SK-N-SH treated with all-trans-retinoic acid at 6 μM for 48 hours (cell line): ENCODE measurements around the gene TEN1.

Source experiments
- ATAC-seq: fragments of 200-7000 bp; cut with Tn5 transposase; 3 replicates; pipeline ENCODE4 v1.9.1; 2020; ENCODE audit warnings: mild to moderate bottlenecking, moderate library complexity
- BACH2 ChIP-seq: fragments of 250-450 bp; sonication (Bioruptor Pico); IDR thresholded peaks from 2 replicates; pipeline ENCODE4 v1.9.0; 2021; ENCODE audit warnings: mild to moderate bottlenecking, borderline replicate concordance
- CSDC2 ChIP-seq: fragments of 250-450 bp; sonication (Bioruptor Pico); IDR thresholded peaks from 2 replicates; pipeline ENCODE4 v1.5.0; 2020; ENCODE audit warnings: mild to moderate bottlenecking, moderate library complexity
- CSRNP3 ChIP-seq: fragments of 250-450 bp; sonication (Bioruptor Pico); IDR thresholded peaks from 2 replicates; pipeline ENCODE4 v1.5.1; 2021; ENCODE audit warnings: mild to moderate bottlenecking, moderate library complexity
- GLIS3 ChIP-seq: fragments of 250-450 bp; sonication (Bioruptor Pico); IDR thresholded peaks from 2 replicates; pipeline ENCODE4 v1.5.0; 2020; ENCODE audit warnings: mild to moderate bottlenecking, moderate library complexity
- ISL1 ChIP-seq: fragments of 250-450 bp; sonication (Bioruptor Pico); IDR thresholded peaks from 2 replicates; pipeline ENCODE4 v2.1.2; 2022; ENCODE audit warnings: mild to moderate bottlenecking, moderate library complexity
- OSR1 ChIP-seq: fragments of 250-450 bp; sonication (Bioruptor Pico); IDR thresholded peaks from 2 replicates; pipeline ENCODE4 v1.8.0; 2022; ENCODE audit warnings: moderate library complexity, mild to moderate bottlenecking, inconsistent platforms
- PATZ1 ChIP-seq: fragments of 250-450 bp; sonication (Bioruptor Pico); IDR thresholded peaks from 2 replicates; pipeline ENCODE4 v1.8.0; 2020; ENCODE audit warnings: mild to moderate bottlenecking, moderate library complexity, borderline replicate concordance
- POU6F1 ChIP-seq: fragments of 250-450 bp; sonication (Bioruptor Pico); IDR thresholded peaks from 2 replicates; pipeline ENCODE4 v1.8.0; 2021; ENCODE audit warnings: low read depth, mild to moderate bottlenecking, moderate library complexity, borderline replicate concordance
- RARB ChIP-seq: fragments of 250-450 bp; sonication (Bioruptor Pico); IDR thresholded peaks from 2 replicates; pipeline ENCODE4 v1.8.0; 2021; ENCODE audit warnings: mild to moderate bottlenecking, moderate library complexity
- SNAI2 ChIP-seq: fragments of 250-450 bp; sonication (Bioruptor Pico); IDR thresholded peaks from 2 replicates; pipeline ENCODE4 v1.5.0; 2020; ENCODE audit warnings: mild to moderate bottlenecking, moderate library complexity
- TCF4 ChIP-seq: fragments of 250-450 bp; sonication (Bioruptor Pico); IDR thresholded peaks from 2 replicates; pipeline ENCODE4 v1.8.0; 2021; ENCODE audit warnings: mild to moderate bottlenecking, moderate library complexity, borderline replicate concordance
- TOX ChIP-seq: fragments of 250-450 bp; sonication (Bioruptor Pico); IDR thresholded peaks from 2 replicates; pipeline ENCODE4 v1.8.0; 2021; ENCODE audit warnings: mild to moderate bottlenecking, moderate library complexity, borderline replicate concordance
- TSHZ2 ChIP-seq: fragments of 250-450 bp; sonication (Bioruptor Pico); IDR thresholded peaks from 2 replicates; pipeline ENCODE4 v1.5.0; 2020; ENCODE audit warnings: mild to moderate bottlenecking, moderate library complexity
- ZC3H10 ChIP-seq: fragments of 250-450 bp; sonication (Bioruptor Pico); IDR thresholded peaks from 2 replicates; pipeline ENCODE4 v1.5.1; 2021; ENCODE audit warnings: mild to moderate bottlenecking, moderate library complexity
- ZFP30 ChIP-seq: fragments of 450-650 bp; formaldehyde crosslinking; IDR thresholded peaks from 2 replicates; pipeline ENCODE4 v1.5.0; 2022; ENCODE audit warnings: mild to moderate bottlenecking, moderate library complexity
- ZNF565 ChIP-seq: fragments of 450-650 bp; formaldehyde crosslinking; conservative IDR thresholded peaks from 2 replicates; pipeline ENCODE4 v1.5.0; 2020; ENCODE audit warnings: low read depth, mild to moderate bottlenecking, moderate library complexity
- ZNF70 ChIP-seq: fragments of 450-650 bp; formaldehyde crosslinking; IDR thresholded peaks from 2 replicates; pipeline ENCODE4 v1.5.0; 2020; ENCODE audit warnings: mild to moderate bottlenecking, moderate library complexity

The TEN1 gene

GRCh38 chr17:76000755-76001521 lies 21.9 kb downstream of the TEN1 start, which contains the start of gene CDK3:
Gene CDK3 (plus strand): TSS chr17:76000855. CDS start chr17:76001426, 571 bp downstream.
- ATAC-seq = no peak; the same call in 2 of the 3 replicates
- TF ChIP-seq PATZ1 (no peak), ZNF565 (CRISPR knock-in tag) (no peak), TSHZ2 (CRISPR knock-in tag) (no peak)

- no peak for ATAC-seq
- TF ChIP-seq OSR1 (CRISPR knock-in tag) (no peak), GLIS3 (CRISPR knock-in tag) (no peak), ZFP30 (CRISPR knock-in tag) (no peak), ISL1 (CRISPR knock-in tag) (no peak), SNAI2 (CRISPR knock-in tag) (no peak), TOX (CRISPR knock-in tag) (no peak), BACH2 (CRISPR knock-in tag) (no peak), CSRNP3 (CRISPR knock-in tag) (no peak), ZNF70 (CRISPR knock-in tag) (no peak), ZC3H10 (CRISPR knock-in tag) (no peak), TSHZ2 (CRISPR knock-in tag) (no peak), POU6F1 (CRISPR knock-in tag) (no peak)
Observed at GRCh38 chr17:76002100-76002499, 23.1 kb downstream of the TEN1 start.

- no peak for ATAC-seq
- no peak for TF ChIP-seq CSDC2 (CRISPR knock-in tag)
- TF ChIP-seq CSRNP3 (CRISPR knock-in tag) = no peak
- TF ChIP-seq TCF4 (CRISPR knock-in tag) = no peak
- no peak for TF ChIP-seq ZC3H10 (CRISPR knock-in tag)
- TF ChIP-seq RARB (CRISPR knock-in tag) = no peak
- TF ChIP-seq ZFP30 (CRISPR knock-in tag) = no peak
- TF ChIP-seq ZNF70 (CRISPR knock-in tag) = no peak
Observed at GRCh38 chr17:76003915-76004314, 24.9 kb downstream of the TEN1 start.
